Measurements from ENCODE around the gene ANKRD55. TPM values are rescaled to one million over a fixed set of nuclear protein-coding genes. Genes with fewer than 3 reads are reported as not detected.

The ANKRD55 gene
- total RNA-seq, 1 experiment from 2014 or later: not detected

- no peak for TF ChIP-seq ZBTB43 (CRISPR knock-in tag; IDR thresholded peaks at IDR 0.05)
- no peak for TF ChIP-seq IRF2 (CRISPR knock-in tag; IDR thresholded peaks at IDR 0.05; ENCODE audit: borderline replicate concordance, low read depth)
- no peak for TF ChIP-seq ZNF263 (CRISPR knock-in tag; IDR thresholded peaks at IDR 0.05; ENCODE audit: low read depth)
Observed at GRCh38 chr5:56055287-56055686, 177.8 kb downstream of the ANKRD55 start.

GRCh38 chr5:56054666-56055065 lies 178.5 kb downstream of the ANKRD55 start:
- ATAC-seq (no peak), DNase-seq (ENCODE audit: low spot score) (no peak)
- no peaks in the 10 kb centered on the region; the same call in 1 of the 2 replicates for H3K27me3 Mint-ChIP-seq (ENCODE audit: low read depth)
- ChIA-PET CTCF (no interaction called here), POLR2A (no interaction called here)
- H3K27ac Mint-ChIP-seq: no peak overlapping the region
- no peak overlapping the region for H3K4me3 Mint-ChIP-seq
- H3K36me3 Mint-ChIP-seq: no peaks in the 10 kb centered on the region
- no peaks in the 10 kb centered on the region for H3K4me1 Mint-ChIP-seq
- H3K9me3 Mint-ChIP-seq: peaks cover 8% of the 10 kb centered on the region
- TF ChIP-seq ATF2 (CRISPR knock-in tag; IDR thresholded peaks at IDR 0.05; ENCODE audit: borderline replicate concordance, low read depth) (no peak), ZSCAN18 (CRISPR knock-in tag; IDR thresholded peaks at IDR 0.05) (no peak), PRDM15 (CRISPR knock-in tag; IDR thresholded peaks at IDR 0.05) (no peak), KAT7 (CRISPR knock-in tag; IDR thresholded peaks at IDR 0.05; ENCODE audit: borderline replicate concordance) (no peak), JUN (CRISPR knock-in tag; IDR thresholded peaks at IDR 0.05) (no peak), IRF1 (CRISPR knock-in tag; IDR thresholded peaks at IDR 0.05) (no peak), JAZF1 (CRISPR knock-in tag; IDR thresholded peaks at IDR 0.05) (no peak), CREM (CRISPR knock-in tag; IDR thresholded peaks at IDR 0.05) (no peak), PRRX2 (CRISPR knock-in tag; IDR thresholded peaks at IDR 0.05) (no peak), GRHL2 (CRISPR knock-in tag; IDR thresholded peaks at IDR 0.05; ENCODE audit: insufficient replicate concordance, severe bottlenecking) (no peak), ZNF396 (CRISPR knock-in tag; IDR thresholded peaks at IDR 0.05; ENCODE audit: borderline replicate concordance) (no peak), IRF2 (CRISPR knock-in tag; IDR thresholded peaks at IDR 0.05; ENCODE audit: borderline replicate concordance, low read depth) (no peak), E2F4 (CRISPR knock-in tag; IDR thresholded peaks at IDR 0.05; ENCODE audit: borderline replicate concordance, low read depth) (no peak), RORB (CRISPR knock-in tag; IDR thresholded peaks at IDR 0.05) (no peak), ATF6 (CRISPR knock-in tag; IDR thresholded peaks at IDR 0.05) (no peak), STAT6 (CRISPR knock-in tag; conservative IDR thresholded peaks at IDR 0.05; ENCODE audit: low read depth) (no peak), ZBTB43 (CRISPR knock-in tag; IDR thresholded peaks at IDR 0.05) (no peak)

More at GRCh38 chr5:56055287-56055686, 177.8 kb downstream of the ANKRD55 start:
- no peaks in the 10 kb centered on the region for H3K4me1 Mint-ChIP-seq
- no peak overlapping the region for H3K27ac Mint-ChIP-seq
- no peak for DNase-seq (ENCODE audit: low spot score)
- ATAC-seq: no peak
- H3K36me3 Mint-ChIP-seq: no peaks in the 10 kb centered on the region
- no peaks in the 10 kb centered on the region; the same call in 1 of the 2 replicates for H3K27me3 Mint-ChIP-seq (ENCODE audit: low read depth)
- CTCF ChIA-PET: no interaction called here
- H3K9me3 Mint-ChIP-seq: peaks cover 8% of the 10 kb centered on the region
- POLR2A ChIA-PET: no interaction called here
- H3K4me3 Mint-ChIP-seq: no peak overlapping the region

All from WTC11 (cell line).